Activated B cell treated with CpG ODN at 0.5 μM for 24 hours (primary cell): Measurements from ENCODE around the gene SLC30A2. TPM values are rescaled to one million over a fixed set of nuclear protein-coding genes. Genes with fewer than 3 reads are reported as not detected.

Experiments used
- ATAC-seq: fragments of 200-7000 bp; cut with Tn5 transposase; one replicate; pipeline ENCODE4 v1.10.0; 2021; ENCODE audit warnings: low read depth, mild to moderate bottlenecking, moderate library complexity
- CTCF ChIA-PET: fragments of 350-600 bp; sonication (Branson Sonifier 250); formaldehyde crosslinking; loops from one replicate; lab custom pipeline; 2021; ENCODE audit warnings: antibody characterized with exemption; lab: Charles Lee
- POLR2A ChIA-PET: fragments of 350-600 bp; sonication (Branson Sonifier 250); formaldehyde crosslinking; loops from one replicate; lab custom pipeline; 2021; ENCODE audit warnings: antibody characterized with exemption; lab: Charles Lee
- DNase-seq: peaks from one replicate; pipeline ENCODE4 v3.0.0; 2022
- H3K27ac Mint-ChIP-seq: one replicate; pipeline ENCODE4 v1.8.0; 2020; ENCODE audit warnings: mixed read lengths
- H3K27me3 Mint-ChIP-seq: one replicate; pipeline ENCODE4 v1.8.0; 2021; ENCODE audit warnings: mixed read lengths
- H3K36me3 Mint-ChIP-seq: one replicate; pipeline ENCODE4 v1.8.0; 2021; ENCODE audit warnings: low read depth, mixed read lengths
- H3K4me1 Mint-ChIP-seq: one replicate; pipeline ENCODE4 v1.8.0; 2021; ENCODE audit warnings: mixed read lengths
- H3K4me3 Mint-ChIP-seq: one replicate; pipeline ENCODE4 v1.8.0; 2020; ENCODE audit warnings: mild to moderate bottlenecking, mixed read lengths
- H3K9me3 Mint-ChIP-seq: one replicate; pipeline ENCODE4 v1.8.0; 2020; ENCODE audit warnings: mixed read lengths
- CTCF ChIP-seq: fragments of 200-600 bp; IDR thresholded peaks from one replicate; pipeline ENCODE4 v1.8.0; 2022; ENCODE audit warnings: antibody characterized with exemption, mild to moderate bottlenecking
- intact Hi-C: fragments of 100-400 bp; cut with micrococcal nuclease; formaldehyde crosslinking; loops from one replicate; pipeline ENCODE4 v1.15.1; 2024
- total RNA-seq: library from RNA; stranded (reverse); gene quantifications from 2 replicates; pipeline ENCODE4 v1.2.3, GENCODE V29; 2022

SLC30A2 gene
- total RNA-seq, 1 donor from 2014 or later, result not detected

- no peak for DNase-seq
- intact Hi-C loops, result no loop called here
- no peak overlapping the region for H3K4me3 Mint-ChIP-seq
- H3K36me3 Mint-ChIP-seq, result no peaks in the 10 kb centered on the region
- ChIA-PET CTCF (no interaction called here), POLR2A (no interaction called here)
- no peaks in the 10 kb centered on the region for H3K4me1 Mint-ChIP-seq
- H3K9me3 Mint-ChIP-seq, result no peaks in the 10 kb centered on the region
- TF ChIP-seq CTCF, result no peak
- H3K27me3 Mint-ChIP-seq, result peaks cover 19% of the 10 kb centered on the region
- H3K27ac Mint-ChIP-seq, result no peak overlapping the region
- no peak for ATAC-seq
Measured at GRCh38 chr1:26078286-26079177, 32.6 kb upstream of the SLC30A2 start.

GRCh38 chr1:26077524-26077923 is 31.6 kb upstream of the SLC30A2 start:
- CTCF ChIA-PET, result no interaction called here
- no peak overlapping the region for H3K27ac Mint-ChIP-seq

GRCh38 chr1:26075421-26076144 is 29.7 kb upstream of the SLC30A2 start:
- H3K9me3 Mint-ChIP-seq, result no peaks in the 10 kb centered on the region
- TF ChIP-seq CTCF, result no peak

More at GRCh38 chr1:26077524-26077923, 31.6 kb upstream of the SLC30A2 start:
- no peaks in the 10 kb centered on the region for H3K9me3 Mint-ChIP-seq
- no peaks in the 10 kb centered on the region for H3K4me1 Mint-ChIP-seq
- DNase-seq (no peak), ATAC-seq (no peak)
- H3K36me3 Mint-ChIP-seq, result no peaks in the 10 kb centered on the region
- H3K27me3 Mint-ChIP-seq, result peaks cover 16% of the 10 kb centered on the region
- no peak for TF ChIP-seq CTCF
- intact Hi-C loops, result no loop called here
- no peak overlapping the region for H3K4me3 Mint-ChIP-seq
- POLR2A ChIA-PET, result no interaction called here

GRCh38 chr1:26072305-26072704 is 26.4 kb upstream of the SLC30A2 start:
- Mint-ChIP-seq H3K27ac (no peak overlapping the region), H3K9me3 (no peaks in the 10 kb centered on the region), H3K4me1 (no peaks in the 10 kb centered on the region), H3K36me3 (no peaks in the 10 kb centered on the region), H3K4me3 (no peak overlapping the region), H3K27me3 (peaks cover 23% of the 10 kb centered on the region)
- intact Hi-C loops, result no loop called here
- ChIA-PET POLR2A (no interaction called here), CTCF (no interaction called here)
- ATAC-seq (no peak), DNase-seq (no peak)
- no peak for TF ChIP-seq CTCF

More at GRCh38 chr1:26075421-26076144, 29.7 kb upstream of the SLC30A2 start:
- ChIA-PET CTCF (no interaction called here), POLR2A (no interaction called here)
- ATAC-seq, result no peak
- Mint-ChIP-seq H3K36me3 (no peaks in the 10 kb centered on the region), H3K27ac (no peak overlapping the region), H3K4me1 (no peaks in the 10 kb centered on the region), H3K27me3 (peaks cover 21% of the 10 kb centered on the region), H3K4me3 (no peak overlapping the region)
- DNase-seq, result no peak
- intact Hi-C loops, result no loop called here

- ChIA-PET CTCF (no interaction called here), POLR2A (no interaction called here)
- ATAC-seq (no peak), DNase-seq (no peak)
- Mint-ChIP-seq H3K36me3 (no peaks in the 10 kb centered on the region), H3K27ac (no peak overlapping the region), H3K4me3 (no peak overlapping the region), H3K27me3 (peaks cover 16% of the 10 kb centered on the region), H3K9me3 (no peaks in the 10 kb centered on the region), H3K4me1 (no peaks in the 10 kb centered on the region)
- no peak for TF ChIP-seq CTCF
- intact Hi-C loops, result no loop called here
Measured at GRCh38 chr1:26070963-26071342, 25.0 kb upstream of the SLC30A2 start.
